Vagina (tissue), 2 donors: Measurements from ENCODE around the gene TAGAP.

Experiments
- POLR2A ChIP-seq, 2 donors: fragments of 450-650 bp; IDR thresholded peaks; one replicate each; pipeline ENCODE4 v1.6.1; 2017; ENCODE audit warnings: antibody characterized with exemption in 2 of 2, mild to moderate bottlenecking in 2 of 2, moderate library complexity in 2 of 2
- TF ChIP-seq, protein P1 (sequence below), 3 experiments: fragments of 450-650 bp in 2 of 3; fragments of 200-600 bp in 1 of 3; sonication (generic) in 1 of 3; IDR thresholded peaks; one replicate each; pipeline ENCODE4 v1.5.1; 2017 to 2019; ENCODE audit warnings: antibody characterized with exemption in 3 of 3, mild to moderate bottlenecking in 2 of 3, moderate library complexity in 2 of 3

DNA sequence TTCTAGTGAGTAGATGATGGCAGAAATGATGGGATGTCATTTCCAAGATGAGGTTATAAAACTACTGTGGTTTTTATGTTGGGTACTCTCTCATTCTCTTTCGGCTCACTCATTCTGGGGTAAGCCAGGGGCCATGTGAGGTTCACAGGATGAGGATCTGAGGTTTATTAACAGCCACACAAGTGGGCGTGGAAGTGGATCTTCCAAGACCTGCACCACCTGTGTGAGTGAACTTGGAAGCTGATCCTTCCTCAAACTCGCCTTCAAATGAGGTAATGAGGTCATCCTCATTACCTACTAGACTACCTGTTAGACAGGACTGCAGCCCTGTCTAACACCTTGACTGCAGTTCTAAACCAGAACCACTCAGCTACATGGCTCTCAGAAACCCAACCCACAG lies 45.1 kb upstream of the TAGAP start:
- TF ChIP-seq, protein P1, sequence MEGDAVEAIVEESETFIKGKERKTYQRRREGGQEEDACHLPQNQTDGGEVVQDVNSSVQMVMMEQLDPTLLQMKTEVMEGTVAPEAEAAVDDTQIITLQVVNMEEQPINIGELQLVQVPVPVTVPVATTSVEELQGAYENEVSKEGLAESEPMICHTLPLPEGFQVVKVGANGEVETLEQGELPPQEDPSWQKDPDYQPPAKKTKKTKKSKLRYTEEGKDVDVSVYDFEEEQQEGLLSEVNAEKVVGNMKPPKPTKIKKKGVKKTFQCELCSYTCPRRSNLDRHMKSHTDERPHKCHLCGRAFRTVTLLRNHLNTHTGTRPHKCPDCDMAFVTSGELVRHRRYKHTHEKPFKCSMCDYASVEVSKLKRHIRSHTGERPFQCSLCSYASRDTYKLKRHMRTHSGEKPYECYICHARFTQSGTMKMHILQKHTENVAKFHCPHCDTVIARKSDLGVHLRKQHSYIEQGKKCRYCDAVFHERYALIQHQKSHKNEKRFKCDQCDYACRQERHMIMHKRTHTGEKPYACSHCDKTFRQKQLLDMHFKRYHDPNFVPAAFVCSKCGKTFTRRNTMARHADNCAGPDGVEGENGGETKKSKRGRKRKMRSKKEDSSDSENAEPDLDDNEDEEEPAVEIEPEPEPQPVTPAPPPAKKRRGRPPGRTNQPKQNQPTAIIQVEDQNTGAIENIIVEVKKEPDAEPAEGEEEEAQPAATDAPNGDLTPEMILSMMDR (IDR thresholded peaks at IDR 0.05): no peak
- no peak for TF ChIP-seq POLR2A (IDR thresholded peaks at IDR 0.05)
